Measurements from ENCODE around the gene GLRX5. TPM values are rescaled to one million over a fixed set of nuclear protein-coding genes. Genes with fewer than 3 reads are reported as not detected.

Gene GLRX5
- total and polyA plus RNA-seq, 11 donors: 60.8 to 113 (median 78.5) TPM

GRCh38 chr14:95502381-95502950 is 32.4 kb upstream of the GLRX5 start:
- WGBS, 4 donors: 85 to 94% (median 87%) methylated on average over 13 to 14 of the region's 14 CpGs
- H3K9me3 ChIP-seq: no peaks in the 10 kb centered on the region
- H3K27ac ChIP-seq: no peak overlapping the region
- no peak overlapping the region for H3K4me3 ChIP-seq
- no peak for ATAC-seq
- intact Hi-C loops (cut with DNase I): no loop called here
- no peak for DNase-seq
- H3K36me3 ChIP-seq: peaks cover 0 to 15% (median 0%) of the 10 kb centered on the region in 9 donors
- H3K27me3 ChIP-seq: no peaks in the 10 kb centered on the region
- H3K4me1 ChIP-seq: peaks cover 0 to 99% (median 42%) of the 10 kb centered on the region in 12 donors
- TF ChIP-seq POLR2A (IDR thresholded peaks at IDR 0.05) (no peak), CTCF (IDR thresholded peaks at IDR 0.05) (no peak)

DNA sequence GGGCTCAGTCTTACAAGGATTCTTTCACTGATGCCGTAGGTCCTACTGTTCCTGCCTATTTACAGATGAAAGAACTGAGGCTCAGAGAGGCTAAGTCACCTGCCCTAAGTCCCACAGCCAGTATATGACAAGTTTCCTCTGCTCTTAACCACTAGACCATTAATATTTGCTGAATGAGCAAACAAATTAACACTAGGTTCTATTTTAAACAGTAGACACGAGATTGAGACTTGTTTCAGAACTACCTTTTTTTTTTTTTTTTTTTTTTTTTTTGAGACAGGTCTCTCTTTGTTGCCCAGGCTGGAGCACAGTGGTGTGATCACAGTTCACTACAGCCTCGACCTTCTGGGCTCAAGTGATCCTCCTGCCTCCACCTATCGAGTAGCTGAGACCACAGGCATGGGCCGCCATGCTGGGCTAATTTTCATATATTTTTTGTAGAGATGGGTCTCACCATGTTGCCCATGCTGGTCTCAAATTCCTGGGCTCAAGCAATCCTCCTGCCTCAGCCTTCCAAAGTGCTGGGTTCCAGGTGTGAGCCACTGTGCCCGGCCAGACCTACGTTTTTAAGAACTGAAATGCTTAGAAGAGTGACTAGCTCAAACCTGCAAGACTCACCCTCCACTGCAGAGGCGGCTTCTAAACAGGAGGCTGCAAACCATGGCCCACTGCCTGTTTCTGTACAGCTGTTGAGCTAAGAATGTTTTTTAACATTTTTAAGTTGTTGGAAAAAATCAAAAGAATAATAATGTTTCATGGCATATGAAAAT is 31.3 kb upstream of the GLRX5 start:
- Histone ChIP-seq H3K36me3 (peaks cover 0 to 12% (median 0%) of the 10 kb centered on the region in 9 donors), H3K4me3 (no peak overlapping the region), H3K9me3 (no peaks in the 10 kb centered on the region), H3K4me1 (peaks cover 0 to 100% (median 45%) of the 10 kb centered on the region in 12 donors), H3K27me3 (no peaks in the 10 kb centered on the region), H3K27ac (peak overlapping the region in 1 of 12 donors; percentile 24)
- 88 to 90% (median 90%) methylated on average over 8 of the region's 8 CpGs for WGBS, 4 donors
- intact Hi-C loops (cut with DNase I): no loop called here
- TF ChIP-seq POLR2A (IDR thresholded peaks at IDR 0.05): no peak
- TF ChIP-seq CTCF (IDR thresholded peaks at IDR 0.05): no peak
- ATAC-seq (no peak), DNase-seq (peak in 1 of 5 donors; percentile 26)

GRCh38 chr14:95504135-95505029 is 30.5 kb upstream of the GLRX5 start:
- no peak for TF ChIP-seq POLR2A (IDR thresholded peaks at IDR 0.05)
- 60 to 73% (median 64%) methylated on average over 6 of the region's 6 CpGs for WGBS, 4 donors
- peak overlapping the region in 5 of 12 donors; percentile 3 to 37 (median 24) for H3K27ac ChIP-seq
- no peak overlapping the region for H3K4me3 ChIP-seq
- H3K4me1 ChIP-seq: peaks cover 0 to 97% (median 39%) of the 10 kb centered on the region in 12 donors
- H3K27me3 ChIP-seq: no peaks in the 10 kb centered on the region
- intact Hi-C loops (cut with DNase I): no loop called here
- DNase-seq: peak in 1 of 5 donors; percentile 22
- H3K9me3 ChIP-seq: no peaks in the 10 kb centered on the region
- peaks cover 0 to 11% (median 0%) of the 10 kb centered on the region in 9 donors for H3K36me3 ChIP-seq
- no peak for ATAC-seq

DNA sequence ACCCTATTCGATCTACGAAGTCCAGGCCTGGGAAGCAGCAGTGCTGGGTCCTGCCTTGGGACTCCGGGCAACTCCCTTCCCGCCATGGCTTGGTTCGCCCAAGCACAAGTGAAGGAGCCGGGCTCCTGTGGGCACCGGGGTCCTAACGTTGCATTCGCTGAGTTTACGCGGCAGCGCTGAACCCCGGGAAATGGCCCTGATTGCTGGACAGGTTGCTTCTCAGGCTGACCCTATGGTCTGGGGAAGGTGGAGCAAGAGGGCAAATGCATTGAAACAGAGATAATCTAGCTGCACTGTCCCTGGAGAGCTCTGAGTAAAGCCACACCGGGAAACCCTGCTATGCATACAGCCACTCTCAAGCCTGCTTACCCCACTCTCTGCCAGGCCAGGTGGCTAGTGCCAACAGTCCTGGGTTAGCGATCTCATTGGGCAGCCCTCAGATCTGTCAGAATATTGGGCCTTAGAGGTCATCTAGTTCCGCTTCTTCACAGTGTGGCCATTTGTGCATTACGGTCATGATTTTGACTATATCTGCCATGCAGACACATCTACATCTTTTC is 29.7 kb upstream of the GLRX5 start:
- Histone ChIP-seq H3K27me3 (no peaks in the 10 kb centered on the region), H3K4me3 (no peak overlapping the region), H3K4me1 (peaks cover 0 to 92% (median 33%) of the 10 kb centered on the region in 12 donors), H3K9me3 (no peaks in the 10 kb centered on the region), H3K27ac (peak overlapping the region in 3 of 12 donors; percentile 3 to 37 (median 25)), H3K36me3 (peaks cover 0 to 17% (median 0%) of the 10 kb centered on the region in 9 donors)
- DNase-seq (no peak), ATAC-seq (no peak)
- TF ChIP-seq POLR2A (IDR thresholded peaks at IDR 0.05): no peak
- TF ChIP-seq CTCF (IDR thresholded peaks at IDR 0.05): no peak
- intact Hi-C loops (cut with DNase I): no loop called here
- WGBS, 4 donors: 86 to 90% (median 88%) methylated on average over 17 of the region's 17 CpGs
